Brain microvascular endothelial cell (primary cell): ENCODE measurements around the gene MTFR2.

ENCODE experiments used
- DNase-seq: peaks from one replicate; pipeline ENCODE4 v3.0.0-alpha.2; 2020
- H3K27ac ChIP-seq: fragments of 250-450 bp; sonication (Bioruptor Pico); 2 replicates; pipeline ENCODE4 v1.5.1; 2020; ENCODE audit warnings: mild to moderate bottlenecking, moderate library complexity
- H3K27me3 ChIP-seq: fragments of 250-450 bp; sonication (Bioruptor Pico); replicated peaks from 2 replicates; pipeline ENCODE4 v1.5.1; 2020; ENCODE audit warnings: mild to moderate bottlenecking
- H3K36me3 ChIP-seq: fragments of 250-450 bp; sonication (Bioruptor Pico); replicated peaks from 2 replicates; pipeline ENCODE4 v1.5.1; 2020; ENCODE audit warnings: mild to moderate bottlenecking
- H3K4me3 ChIP-seq: 2 replicates; pipeline ENCODE4 v1.5.1; 2011; ENCODE audit warnings: low read depth, mild to moderate bottlenecking, control low read depth, low read length, moderate library complexity
- in situ Hi-C: cut with HindIII; loops from 2 replicates; pipeline ENCODE4 v1.10.0; 2017; ENCODE audit warnings: low sequenced_read_pairs, low pct_ligation_motif_present
- TF ChIP-seq, protein P1 (sequence below): IDR thresholded peaks from 2 replicates; pipeline ENCODE4 v1.5.1; 2011; ENCODE audit warnings: low read depth, mild to moderate bottlenecking, moderate library complexity, low read length, control low read depth, inconsistent platforms; ENCODE audit errors: missing control alignments

The MTFR2 gene

GRCh38 chr6:136249811-136250685 is at the start of gene MTFR2:
TSS of gene MTFR2 (minus strand) at chr6:136250311. CDS start at chr6:136249099, 1,212 bp downstream.
- peak; percentile 99 for DNase-seq
- in situ Hi-C loops = no loop called here
- TF ChIP-seq, protein P1, sequence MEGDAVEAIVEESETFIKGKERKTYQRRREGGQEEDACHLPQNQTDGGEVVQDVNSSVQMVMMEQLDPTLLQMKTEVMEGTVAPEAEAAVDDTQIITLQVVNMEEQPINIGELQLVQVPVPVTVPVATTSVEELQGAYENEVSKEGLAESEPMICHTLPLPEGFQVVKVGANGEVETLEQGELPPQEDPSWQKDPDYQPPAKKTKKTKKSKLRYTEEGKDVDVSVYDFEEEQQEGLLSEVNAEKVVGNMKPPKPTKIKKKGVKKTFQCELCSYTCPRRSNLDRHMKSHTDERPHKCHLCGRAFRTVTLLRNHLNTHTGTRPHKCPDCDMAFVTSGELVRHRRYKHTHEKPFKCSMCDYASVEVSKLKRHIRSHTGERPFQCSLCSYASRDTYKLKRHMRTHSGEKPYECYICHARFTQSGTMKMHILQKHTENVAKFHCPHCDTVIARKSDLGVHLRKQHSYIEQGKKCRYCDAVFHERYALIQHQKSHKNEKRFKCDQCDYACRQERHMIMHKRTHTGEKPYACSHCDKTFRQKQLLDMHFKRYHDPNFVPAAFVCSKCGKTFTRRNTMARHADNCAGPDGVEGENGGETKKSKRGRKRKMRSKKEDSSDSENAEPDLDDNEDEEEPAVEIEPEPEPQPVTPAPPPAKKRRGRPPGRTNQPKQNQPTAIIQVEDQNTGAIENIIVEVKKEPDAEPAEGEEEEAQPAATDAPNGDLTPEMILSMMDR = no peak
- Histone ChIP-seq H3K4me3 (peak within 1 kb of the TSS; percentile 93), H3K27ac (peak within 1 kb of the TSS; percentile 35), H3K36me3 (no peaks in the 10 kb centered on the region), H3K27me3 (no peaks in the 10 kb centered on the region)

GRCh38 chr6:136294621-136295020 is 44.5 kb upstream of the MTFR2 start:
- no peak for DNase-seq
- no peak overlapping the region for H3K4me3 ChIP-seq
- in situ Hi-C loops = no loop called here

DNA sequence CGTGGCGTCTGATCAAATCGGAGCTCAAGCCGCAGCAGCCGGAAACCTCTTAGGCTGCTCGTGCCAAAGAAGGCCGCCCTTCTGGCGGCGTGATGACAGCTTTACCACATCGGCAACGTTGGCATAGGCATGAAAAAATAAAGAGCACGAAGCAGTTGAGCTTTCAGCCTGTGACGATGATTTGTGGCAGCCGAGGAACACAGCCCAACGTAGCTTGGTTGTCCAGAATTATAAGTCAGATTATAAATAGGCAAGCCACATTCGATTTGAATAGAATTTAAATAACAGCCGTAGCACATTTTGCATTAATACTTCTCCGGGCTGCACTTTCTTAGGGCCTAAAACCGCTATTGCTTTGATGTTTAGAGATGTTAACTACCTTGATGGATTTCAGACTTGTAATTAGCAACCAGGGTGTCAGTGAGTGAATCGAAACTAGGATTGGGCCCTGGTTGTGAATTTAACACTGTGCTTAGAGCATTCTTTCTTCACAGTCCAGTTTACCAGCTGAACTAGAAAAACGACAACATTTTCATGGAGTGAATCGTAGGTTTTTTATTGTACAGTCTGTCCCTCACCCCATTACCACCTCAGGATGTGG is 40.4 kb upstream of the MTFR2 start:
- TF ChIP-seq, protein P1 = no peak
- Histone ChIP-seq H3K4me3 (peak overlapping the region; percentile 100), H3K27ac (peak overlapping the region; percentile 97), H3K27me3 (no peaks in the 10 kb centered on the region), H3K36me3 (peaks cover 2% of the 10 kb centered on the region)
- peak; percentile 72 for DNase-seq
- in situ Hi-C loops = no loop called here

More at GRCh38 chr6:136294621-136295020, 44.5 kb upstream of the MTFR2 start:
- Histone ChIP-seq H3K27ac (no peak overlapping the region), H3K27me3 (no peaks in the 10 kb centered on the region), H3K36me3 (no peaks in the 10 kb centered on the region)
- TF ChIP-seq, protein P1 = no peak

- DNase-seq = peak; percentile 100
- Histone ChIP-seq H3K27ac (peak within 1 kb of the TSS; percentile 97), H3K4me3 (peak within 1 kb of the TSS; percentile 100), H3K36me3 (peaks cover 2% of the 10 kb centered on the region), H3K27me3 (no peaks in the 10 kb centered on the region)
- in situ Hi-C loops = no loop called here
- TF ChIP-seq, protein P1 = no peak
Observed at GRCh38 chr6:136289579-136290409, 39.7 kb upstream of the MTFR2 start, which contains the start of gene BCLAF1. TSS of gene BCLAF1 (minus strand) at chr6:136289846. CDS start at chr6:136279866, 9,980 bp downstream.

- Histone ChIP-seq H3K27ac (peak overlapping the region; percentile 97), H3K36me3 (peaks cover 2% of the 10 kb centered on the region), H3K27me3 (no peaks in the 10 kb centered on the region), H3K4me3 (peak overlapping the region; percentile 100)
- peak; percentile 85 for DNase-seq
- in situ Hi-C loops = no loop called here
- TF ChIP-seq, protein P1 = no peak
Observed at GRCh38 chr6:136289327-136289578, 39.1 kb upstream of the MTFR2 start.
